MCF 10A (cell line): ENCODE measurements around the gene SAMSN1. TPM values are rescaled to one million over a fixed set of nuclear protein-coding genes. Genes with fewer than 3 reads are reported as not detected.

Experiments used
- BruUV-seq: library from RNA; stranded (reverse); fragments of 400-500 nt; replicated peaks from 2 replicates; lab custom pipeline; 2021; lab: Mats Ljungman, UMichigan
- CTCF ChIA-PET: fragments of 300-600 bp; sonication (Branson Sonifier 250); formaldehyde crosslinking; extraction: SDS; loops from one replicate; lab custom pipeline; 2021; ENCODE audit warnings: antibody characterized with exemption, inconsistent platforms; lab: Yijun Ruan, JAX
- POLR2A ChIA-PET: fragments of 300-600, 350-650 bp; sonication (Branson Sonifier 250); formaldehyde crosslinking; extraction: SDS; loops from one replicate; lab custom pipeline; 2020; ENCODE audit warnings: antibody characterized with exemption, inconsistent platforms; lab: Yijun Ruan, JAX
- DNase-seq: peaks from one replicate; pipeline ENCODE4 v3.0.0-alpha.2; 2018; ENCODE audit not compliant: unreplicated experiment
- H3K27ac Mint-ChIP-seq: one replicate; pipeline ENCODE4 v1.8.0; 2022; ENCODE audit warnings: mild to moderate bottlenecking, low read depth, mixed read lengths; ENCODE audit not compliant: unreplicated experiment
- H3K27me3 Mint-ChIP-seq: one replicate; pipeline ENCODE4 v1.8.0; 2022; ENCODE audit warnings: mixed read lengths; ENCODE audit not compliant: insufficient read depth, unreplicated experiment
- H3K36me3 Mint-ChIP-seq: one replicate; pipeline ENCODE4 v1.8.0; 2022; ENCODE audit warnings: mild to moderate bottlenecking, moderate library complexity, mixed read lengths; ENCODE audit not compliant: insufficient read depth, unreplicated experiment
- H3K4me1 Mint-ChIP-seq: one replicate; pipeline ENCODE4 v1.8.0; 2022; ENCODE audit warnings: mixed read lengths; ENCODE audit not compliant: insufficient read depth, unreplicated experiment
- H3K4me3 Mint-ChIP-seq: one replicate; pipeline ENCODE4 v1.8.0; 2022; ENCODE audit warnings: mild to moderate bottlenecking, moderate library complexity, mixed read lengths; ENCODE audit not compliant: unreplicated experiment
- H3K9me3 Mint-ChIP-seq: one replicate; pipeline ENCODE4 v1.8.0; 2022; ENCODE audit warnings: mixed read lengths; ENCODE audit not compliant: unreplicated experiment
- CTCF ChIP-seq: fragments of 200-600 bp; IDR thresholded peaks from one replicate; pipeline ENCODE4 v1.8.0; 2022; ENCODE audit warnings: antibody characterized with exemption, mild to moderate bottlenecking; ENCODE audit not compliant: unreplicated experiment
- intact Hi-C: fragments of 100-400 bp; cut with micrococcal nuclease; formaldehyde crosslinking; loops from 2 replicates; pipeline ENCODE4 v1.14.1; 2022
- total RNA-seq: library from RNA; stranded (reverse); gene quantifications from 2 replicates; pipeline ENCODE4 v1.2.3, GENCODE V29; 2022

The SAMSN1 gene
- total RNA-seq, 1 experiment from 2014 or later = 2.3 TPM

DNA sequence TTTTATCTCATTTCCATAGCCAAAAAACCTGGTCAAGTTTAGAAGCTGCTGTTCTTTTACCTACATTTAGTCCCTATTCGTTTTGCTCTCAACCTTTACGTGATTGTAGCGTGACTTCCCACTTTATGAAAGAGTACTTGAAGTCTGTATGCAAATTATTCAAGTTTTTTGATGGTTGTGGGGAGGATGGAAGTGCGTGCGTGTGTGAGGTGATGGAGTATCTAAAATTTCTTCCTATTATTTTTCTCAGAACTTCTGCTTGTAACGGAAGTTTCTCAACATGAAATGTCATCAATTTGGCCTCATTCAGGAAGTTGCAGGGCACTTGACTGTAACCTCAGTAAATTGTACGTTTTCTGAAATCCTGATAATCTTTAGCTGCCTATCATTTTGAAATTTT, 64.0 kb downstream of the SAMSN1 start:
- no peak for DNase-seq
- H3K9me3 Mint-ChIP-seq = no peaks in the 10 kb centered on the region
- no peaks in the 10 kb centered on the region for H3K36me3 Mint-ChIP-seq
- peaks cover 6% of the 10 kb centered on the region for H3K4me1 Mint-ChIP-seq
- no peak for TF ChIP-seq CTCF
- peak overlapping the region; percentile 19 for H3K27ac Mint-ChIP-seq
- intact Hi-C loops = no loop called here
- POLR2A ChIA-PET = interaction anchor here (0.6 to 1.4 kb wide), 2 partner anchors 261 to 1905 kb away, joined by 3 to 4 read pairs; no protein-coding TSS in a partner anchor
- no peaks in the 10 kb centered on the region for H3K27me3 Mint-ChIP-seq
- no TSS peak for BruUV-seq
- no peak overlapping the region for H3K4me3 Mint-ChIP-seq
- CTCF ChIA-PET = interaction anchor here (0.7 kb wide), 1 partner anchor 408 kb away, joined by 4 read pairs; no protein-coding TSS in a partner anchor

DNA sequence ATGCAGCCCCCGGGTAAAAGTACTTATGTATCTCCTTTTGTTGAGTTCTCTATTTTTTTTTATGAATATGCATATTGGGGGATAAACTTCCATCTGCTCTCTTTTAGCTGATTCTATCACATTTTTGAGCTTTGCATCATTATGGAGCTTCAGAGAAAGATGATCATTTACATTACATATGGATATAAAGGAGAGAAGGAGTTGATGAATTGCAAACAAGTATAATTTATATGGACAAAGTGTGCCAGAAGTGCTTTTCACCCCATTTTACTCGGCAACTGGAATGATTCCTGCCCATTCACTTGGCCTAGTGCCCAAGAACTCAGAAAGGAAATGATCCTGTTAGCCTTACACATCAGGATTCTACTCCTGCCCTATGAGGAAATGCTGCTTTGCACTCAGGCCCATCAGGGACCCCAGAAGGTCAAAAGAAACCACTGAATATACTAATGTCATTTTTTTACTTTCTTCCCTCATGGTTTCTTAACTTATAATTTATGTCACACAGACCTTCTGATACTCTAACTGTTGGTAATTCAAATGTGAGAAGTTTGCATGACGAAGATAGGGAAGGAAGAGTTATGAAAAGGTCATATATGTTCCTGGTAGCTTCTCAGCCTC, 65.6 kb downstream of the SAMSN1 start:
- Mint-ChIP-seq H3K9me3 (peaks cover 6% of the 10 kb centered on the region), H3K27ac (no peak overlapping the region), H3K27me3 (no peaks in the 10 kb centered on the region), H3K4me1 (peaks cover 6% of the 10 kb centered on the region), H3K36me3 (no peaks in the 10 kb centered on the region), H3K4me3 (no peak overlapping the region)
- no TSS peak for BruUV-seq
- CTCF ChIA-PET = interaction anchor here (0.7 kb wide), 1 partner anchor 394 kb away, joined by 3 read pairs; no protein-coding TSS in a partner anchor
- intact Hi-C loops = no loop called here
- no peak for TF ChIP-seq CTCF
- POLR2A ChIA-PET = no interaction called here
- peak; percentile 35 for DNase-seq

DNA sequence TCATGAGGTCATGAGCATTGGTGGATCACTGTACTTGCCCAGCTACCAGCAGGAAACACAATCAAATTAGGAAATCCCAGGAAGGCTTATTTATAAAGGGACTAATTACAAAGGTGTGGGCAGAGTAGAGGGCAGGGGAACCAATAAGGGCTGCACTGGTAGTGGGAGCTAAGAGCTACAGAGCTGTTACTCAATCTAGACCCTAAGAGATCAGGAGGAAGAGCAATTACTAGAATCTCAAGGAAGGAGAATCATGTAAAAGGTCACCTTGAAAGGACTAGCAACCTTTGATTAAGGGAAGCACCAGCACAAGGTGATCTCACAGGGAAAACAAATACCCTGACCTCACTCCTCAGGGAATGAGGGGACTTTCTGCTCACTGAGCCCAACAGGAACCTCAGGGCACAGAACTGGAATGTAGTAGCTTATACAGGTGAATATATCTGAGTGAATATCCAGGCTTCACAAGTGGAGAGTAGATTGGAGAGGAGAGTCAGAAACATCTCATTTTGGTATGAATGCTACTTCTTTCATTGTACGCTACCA, 66.8 kb downstream of the SAMSN1 start:
- no peak for DNase-seq
- TF ChIP-seq CTCF = no peak
- intact Hi-C loops = no loop called here
- no TSS peak for BruUV-seq
- Mint-ChIP-seq H3K27ac (peak overlapping the region; percentile 23), H3K4me1 (peaks cover 6% of the 10 kb centered on the region), H3K9me3 (peaks cover 6% of the 10 kb centered on the region), H3K4me3 (no peak overlapping the region), H3K36me3 (no peaks in the 10 kb centered on the region), H3K27me3 (no peaks in the 10 kb centered on the region)
- POLR2A ChIA-PET = no interaction called here
- CTCF ChIA-PET = interaction anchor here (0.6 kb wide), 2 partner anchors 28 to 1000 kb away, joined by 3 read pairs; no protein-coding TSS in a partner anchor

- Mint-ChIP-seq H3K4me3 (no peak overlapping the region), H3K4me1 (peaks cover 6% of the 10 kb centered on the region), H3K27me3 (no peaks in the 10 kb centered on the region), H3K9me3 (peaks cover 6% of the 10 kb centered on the region), H3K36me3 (no peaks in the 10 kb centered on the region), H3K27ac (no peak overlapping the region)
- intact Hi-C loops = no loop called here
- POLR2A ChIA-PET = no interaction called here
- CTCF ChIA-PET = interaction anchor here (0.5 kb wide), 1 partner anchor 220 kb away, joined by 3 read pairs; no protein-coding TSS in a partner anchor
- BruUV-seq = no TSS peak
- no peak for TF ChIP-seq CTCF
- DNase-seq = no peak
These were observed 68.3 kb downstream of the SAMSN1 start for GRCh38 chr21:14477841-14478240.
